SJSA1 (cell line): ENCODE data around the gene KRT83. TPM values are rescaled to one million over a fixed set of nuclear protein-coding genes. Genes with fewer than 3 reads are reported as not detected.

Experiments
- DNase-seq, 2 experiments: peaks; one replicate each; pipeline ENCODE4 v3.0.0-alpha.2; 2015 to 2020; ENCODE audit warnings: low spot score in 2 of 2, low read depth in 1 of 2
- H3K27ac ChIP-seq: fragments of 250-450 bp; sonication (Bioruptor Pico); 2 replicates; pipeline ENCODE4 v1.5.1; 2020; ENCODE audit warnings: mild to moderate bottlenecking, moderate library complexity
- H3K27me3 ChIP-seq: fragments of 250-450 bp; sonication (Bioruptor Pico); replicated peaks from 2 replicates; pipeline ENCODE4 v1.5.1; 2020; ENCODE audit warnings: mild to moderate bottlenecking, moderate library complexity
- H3K36me3 ChIP-seq: fragments of 250-450 bp; sonication (Bioruptor Pico); 2 replicates; pipeline ENCODE4 v1.5.1; 2020; ENCODE audit warnings: mild to moderate bottlenecking
- H3K4me1 ChIP-seq: fragments of 250-450 bp; sonication (Bioruptor Pico); replicated peaks from 2 replicates; pipeline ENCODE4 v1.6.1; 2021; ENCODE audit warnings: mild to moderate bottlenecking
- H3K4me3 ChIP-seq: fragments of 250-450 bp; sonication (Bioruptor Pico); 2 replicates; pipeline ENCODE4 v1.5.1; 2020; ENCODE audit warnings: mild to moderate bottlenecking
- H3K9me3 ChIP-seq: fragments of 250-450 bp; sonication (Bioruptor Pico); replicated peaks from 2 replicates; pipeline ENCODE4 v1.5.1; 2020; ENCODE audit warnings: mild to moderate bottlenecking
- total RNA-seq: library from RNA; depleted of rRNA; stranded (reverse); fragments of >200 nt; shearing (Covaris generic); gene quantifications from 2 replicates; pipeline ENCODE4 v1.2.3, GENCODE V29; 2014; rRNA removed

Gene KRT83
- not detected in 2 replicates for total RNA-seq

DNA sequence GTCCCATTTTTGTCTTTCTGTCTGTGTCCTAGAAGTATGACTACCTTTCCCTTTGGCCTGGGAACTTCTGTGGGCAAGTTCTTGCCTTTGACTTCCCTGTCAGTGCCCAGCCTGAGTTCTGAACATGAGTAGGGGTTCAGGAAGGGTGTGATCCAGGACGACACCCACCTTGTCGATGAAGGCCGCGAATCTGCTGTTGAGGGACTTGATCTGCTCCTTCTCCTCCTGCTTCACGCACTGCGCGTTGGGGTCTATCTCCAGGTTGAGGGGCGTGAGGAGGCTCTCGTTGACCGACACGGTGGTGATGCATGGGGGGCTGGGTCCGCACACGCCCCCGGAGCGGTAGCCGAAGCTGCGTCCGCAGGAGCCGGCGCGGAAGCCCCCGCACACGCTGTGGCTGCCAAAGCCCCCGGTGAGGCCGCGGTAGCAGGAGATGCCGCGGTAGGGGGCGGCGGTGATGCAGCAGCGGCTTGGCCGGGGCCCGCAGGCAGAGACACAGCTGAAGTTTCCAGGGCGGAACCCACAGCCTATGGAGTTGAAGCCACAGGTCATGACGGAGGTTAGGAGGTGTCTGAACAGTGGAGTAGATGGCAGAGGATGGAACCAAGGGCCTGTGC is at the start of gene KRT83:
TSS of gene KRT83 (minus strand) at position 615 of the 617 bp plus-strand sequence. CDS start at position 552, 63 bp downstream.
- H3K4me3 ChIP-seq: no peak within 1 kb of the TSS
- H3K9me3 ChIP-seq: no peaks in the 10 kb centered on the region
- DNase-seq: no peak
- no peaks in the 10 kb centered on the region for H3K27me3 ChIP-seq
- H3K4me1 ChIP-seq: no peaks in the 10 kb centered on the region
- H3K36me3 ChIP-seq: no peaks in the 10 kb centered on the region
- H3K27ac ChIP-seq: no peak within 1 kb of the TSS

DNA sequence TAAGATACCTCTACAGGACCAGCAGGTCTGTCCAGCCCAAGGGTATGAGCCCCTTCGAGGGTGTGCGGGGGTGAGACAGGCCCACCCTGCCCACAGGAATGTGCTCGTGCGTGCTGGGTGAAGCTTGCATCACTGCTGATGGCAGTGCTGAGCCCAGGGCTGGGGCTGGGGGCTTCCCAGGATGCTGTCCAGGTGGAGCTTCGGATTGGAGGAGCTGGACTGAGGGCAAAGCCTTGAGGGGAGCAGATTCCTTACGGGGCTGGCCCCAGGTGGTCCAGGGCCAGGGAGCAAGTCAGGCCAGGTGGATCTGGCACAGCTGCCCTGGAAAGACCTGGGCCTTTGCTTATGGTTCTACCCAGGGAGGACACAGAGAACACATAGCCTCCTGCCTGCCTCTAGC is 48.6 kb upstream of the KRT83 start:
- Histone ChIP-seq H3K4me3 (no peak overlapping the region), H3K9me3 (no peaks in the 10 kb centered on the region), H3K36me3 (no peaks in the 10 kb centered on the region), H3K27me3 (no peaks in the 10 kb centered on the region; the same call in 1 of the 2 replicates), H3K27ac (no peak overlapping the region), H3K4me1 (no peaks in the 10 kb centered on the region)
- no peak for DNase-seq

DNA sequence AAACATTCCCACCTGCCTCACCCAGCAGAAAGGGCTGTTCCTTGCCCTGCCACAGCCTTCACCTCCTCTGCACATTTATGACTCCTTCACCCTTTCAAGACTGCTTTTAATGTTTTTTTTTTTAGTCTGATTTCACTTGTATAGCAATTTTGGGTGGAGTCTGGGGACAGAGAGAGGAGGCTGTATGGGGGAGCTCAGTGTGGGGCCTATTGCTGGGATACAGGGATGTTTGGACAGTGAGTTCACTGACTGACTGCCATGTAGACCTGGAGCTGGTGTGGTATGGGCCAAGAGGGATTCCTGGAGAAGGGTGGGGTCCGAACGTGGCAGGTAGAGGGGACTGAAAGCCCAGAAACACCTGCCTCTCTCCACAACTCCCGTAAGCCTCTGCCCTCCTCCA is 48.0 kb upstream of the KRT83 start:
- no peaks in the 10 kb centered on the region; the same call in 1 of the 2 replicates for H3K27me3 ChIP-seq
- no peaks in the 10 kb centered on the region for H3K9me3 ChIP-seq
- no peak for DNase-seq
- no peaks in the 10 kb centered on the region for H3K36me3 ChIP-seq
- no peak overlapping the region for H3K27ac ChIP-seq
- no peak overlapping the region for H3K4me3 ChIP-seq
- no peaks in the 10 kb centered on the region for H3K4me1 ChIP-seq

DNA sequence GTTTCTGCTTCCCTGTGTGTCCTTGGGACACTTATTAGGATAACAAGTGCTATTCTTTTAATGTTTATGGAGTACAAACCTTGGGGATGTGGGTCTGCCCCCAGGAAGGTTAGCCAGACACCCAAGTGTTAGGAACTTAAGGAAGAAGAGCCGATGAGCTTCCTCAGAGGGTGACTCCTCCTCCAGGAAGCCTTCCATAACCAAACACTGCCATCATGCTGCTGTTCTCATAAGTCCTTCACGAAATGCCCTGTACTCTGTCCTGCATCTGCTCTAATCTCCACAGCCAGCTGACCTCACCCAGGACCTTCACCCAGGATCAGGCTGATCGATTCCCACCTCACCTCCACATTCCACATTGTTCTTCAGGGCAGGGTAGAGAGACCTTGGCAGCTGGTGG is 47.3 kb upstream of the KRT83 start:
- Histone ChIP-seq H3K4me1 (no peaks in the 10 kb centered on the region), H3K36me3 (no peaks in the 10 kb centered on the region), H3K4me3 (no peak overlapping the region), H3K9me3 (no peaks in the 10 kb centered on the region), H3K27ac (no peak overlapping the region), H3K27me3 (no peaks in the 10 kb centered on the region; the same call in 1 of the 2 replicates)
- DNase-seq: no peak

DNA sequence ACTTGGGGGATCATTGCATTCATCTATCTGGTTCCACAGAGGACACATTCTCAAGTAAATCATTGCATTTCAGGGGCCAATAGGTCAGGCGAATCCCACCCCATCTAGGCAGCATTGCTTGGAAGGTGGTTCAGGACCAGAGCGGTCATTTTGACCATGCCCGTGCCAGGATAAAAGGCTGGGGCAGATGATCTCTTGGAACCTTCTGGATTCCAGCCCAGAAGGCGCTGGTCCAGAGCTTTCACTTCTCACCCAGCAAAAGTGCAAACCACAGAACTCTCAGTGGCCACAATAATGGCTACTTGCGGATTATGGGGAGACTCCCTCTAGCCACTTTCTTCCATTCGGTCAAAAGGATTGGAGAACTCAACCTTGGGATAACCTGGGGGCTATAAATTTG is 46.7 kb upstream of the KRT83 start:
- H3K36me3 ChIP-seq: no peaks in the 10 kb centered on the region
- H3K4me1 ChIP-seq: no peaks in the 10 kb centered on the region
- H3K9me3 ChIP-seq: no peaks in the 10 kb centered on the region
- H3K27ac ChIP-seq: no peak overlapping the region
- DNase-seq: no peak
- H3K4me3 ChIP-seq: no peak overlapping the region
- no peaks in the 10 kb centered on the region; the same call in 1 of the 2 replicates for H3K27me3 ChIP-seq

DNA sequence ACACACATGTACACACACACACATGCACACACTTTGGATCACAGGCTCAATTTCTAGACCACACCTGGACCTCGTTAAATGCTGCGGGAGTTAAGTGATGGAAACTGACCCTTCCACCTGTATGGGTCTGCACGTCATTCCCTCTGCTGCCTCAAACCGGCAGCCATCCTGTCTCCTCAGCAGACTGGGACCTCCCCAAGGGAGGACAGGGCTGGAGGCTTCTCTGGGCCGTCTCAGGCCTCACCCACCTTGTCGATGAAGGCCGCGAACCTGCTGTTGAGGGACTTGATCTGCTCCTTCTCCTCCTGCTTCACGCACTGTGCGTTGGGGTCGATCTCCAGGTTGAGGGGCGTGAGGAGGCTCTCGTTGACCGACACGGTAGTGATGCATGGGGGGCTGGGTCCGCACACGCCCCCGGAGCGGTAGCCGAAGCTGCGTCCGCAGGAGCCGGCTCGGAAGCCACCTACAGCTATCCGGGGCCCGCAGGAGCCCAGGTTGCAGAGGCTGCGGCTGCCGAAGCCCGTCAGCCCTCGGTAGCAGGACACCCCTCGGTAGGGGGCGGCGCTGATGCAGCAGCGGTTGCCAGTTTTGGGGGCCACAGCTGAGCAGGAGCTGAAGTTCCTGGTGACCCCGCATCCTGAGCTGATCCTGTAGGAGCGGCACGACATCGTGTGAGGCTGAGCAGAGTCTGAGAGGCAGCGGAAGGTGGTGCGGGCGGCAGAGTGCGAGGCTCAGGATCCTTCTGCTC is 45.7 kb upstream of the KRT83 start, which contains the start of gene KRT85:
TSS of gene KRT85 (minus strand) at position 744 of the 748 bp plus-strand sequence. CDS start at position 668, 76 bp downstream.
- H3K4me1 ChIP-seq: no peaks in the 10 kb centered on the region
- DNase-seq: no peak
- no peaks in the 10 kb centered on the region for H3K9me3 ChIP-seq
- H3K36me3 ChIP-seq: no peaks in the 10 kb centered on the region
- H3K27me3 ChIP-seq: no peaks in the 10 kb centered on the region; the same call in 1 of the 2 replicates
- no peak within 1 kb of the TSS for H3K4me3 ChIP-seq
- no peak within 1 kb of the TSS for H3K27ac ChIP-seq

DNA sequence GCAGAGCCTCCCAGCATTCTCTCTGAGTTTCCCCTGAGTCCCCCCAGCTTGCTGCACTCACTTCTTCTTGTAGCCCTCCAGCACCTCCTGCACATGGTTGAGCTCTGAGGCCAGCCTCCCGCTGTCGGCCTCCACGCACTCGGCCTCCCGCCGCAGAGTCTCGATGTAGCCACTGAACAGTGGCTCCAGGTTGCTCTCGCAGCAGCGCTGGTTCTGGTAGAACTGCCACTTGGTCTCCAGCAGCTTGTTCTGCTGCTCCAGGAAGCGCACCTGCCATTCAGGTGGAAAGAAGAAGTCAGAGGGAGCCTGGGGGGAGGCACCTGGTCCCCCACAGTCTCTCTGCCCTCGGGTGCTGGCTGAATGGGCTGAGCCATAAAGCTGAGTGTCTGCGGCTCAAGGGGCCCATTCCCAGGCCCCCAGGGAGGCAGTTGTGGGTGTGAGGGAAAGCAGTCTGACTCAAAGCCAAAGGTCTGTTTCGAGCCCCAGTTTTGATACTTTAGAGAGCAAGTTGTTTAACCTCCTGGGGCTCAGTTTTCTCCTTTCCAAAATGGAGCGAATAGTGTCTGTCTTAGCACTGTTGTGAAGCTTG is 43.8 kb upstream of the KRT83 start:
- no peak overlapping the region for H3K4me3 ChIP-seq
- no peaks in the 10 kb centered on the region for H3K4me1 ChIP-seq
- H3K36me3 ChIP-seq: no peaks in the 10 kb centered on the region
- no peaks in the 10 kb centered on the region for H3K9me3 ChIP-seq
- H3K27me3 ChIP-seq: no peaks in the 10 kb centered on the region; the same call in 1 of the 2 replicates
- H3K27ac ChIP-seq: no peak overlapping the region
- no peak for DNase-seq

DNA sequence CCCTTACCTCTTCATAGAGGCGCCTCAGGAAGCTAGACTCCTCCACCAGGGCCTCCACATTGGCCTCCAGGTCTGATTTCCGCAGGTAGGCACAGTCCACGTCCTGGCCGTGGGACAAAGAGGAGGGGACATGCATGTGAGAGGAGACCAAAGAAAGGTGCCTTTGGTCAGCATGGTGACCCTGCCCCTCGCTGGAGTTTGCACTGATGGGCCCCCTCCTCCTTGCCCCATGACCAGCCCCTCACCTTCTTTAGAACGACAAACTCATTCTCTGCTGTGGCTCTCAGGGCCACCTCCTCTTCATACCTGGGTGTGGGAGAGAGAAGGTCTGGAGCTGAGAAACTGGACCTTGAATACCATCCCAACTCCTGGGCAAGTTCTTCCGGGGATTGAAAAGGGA is 42.9 kb upstream of the KRT83 start:
- Histone ChIP-seq H3K27ac (no peak overlapping the region), H3K4me1 (no peaks in the 10 kb centered on the region), H3K4me3 (no peak overlapping the region), H3K27me3 (no peaks in the 10 kb centered on the region; the same call in 1 of the 2 replicates), H3K36me3 (no peaks in the 10 kb centered on the region), H3K9me3 (no peaks in the 10 kb centered on the region)
- DNase-seq: no peak

DNA sequence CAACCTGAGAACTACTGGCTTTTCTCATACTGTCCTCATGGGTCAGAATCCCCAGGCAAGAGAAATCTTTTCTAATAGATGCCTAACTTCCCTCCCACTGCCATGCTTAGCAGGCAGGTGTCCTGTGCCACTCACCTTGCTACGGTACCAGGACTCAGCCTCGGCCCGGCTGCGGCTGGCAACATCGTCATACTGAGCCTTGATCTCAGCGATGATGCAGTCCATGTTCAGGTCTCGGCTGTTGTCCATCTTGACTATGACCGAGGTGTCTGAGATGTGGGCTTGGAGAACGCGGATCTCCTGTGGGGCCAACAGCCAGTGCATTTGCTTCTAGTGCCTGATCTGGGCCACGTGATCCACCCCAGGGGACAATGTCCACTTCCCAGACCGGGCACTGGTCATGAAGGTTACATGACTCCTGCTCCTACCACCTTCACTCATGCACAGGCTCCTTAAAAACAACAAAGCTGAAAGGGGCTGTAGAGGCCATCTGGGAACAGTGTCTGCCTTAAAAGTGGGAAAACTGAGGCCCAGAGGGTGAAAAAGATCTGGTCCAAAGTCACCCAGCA is 42.0 kb upstream of the KRT83 start:
- Histone ChIP-seq H3K27me3 (no peaks in the 10 kb centered on the region; the same call in 1 of the 2 replicates), H3K4me1 (no peaks in the 10 kb centered on the region), H3K4me3 (no peak overlapping the region), H3K9me3 (no peaks in the 10 kb centered on the region), H3K27ac (no peak overlapping the region), H3K36me3 (no peaks in the 10 kb centered on the region)
- DNase-seq: no peak

DNA sequence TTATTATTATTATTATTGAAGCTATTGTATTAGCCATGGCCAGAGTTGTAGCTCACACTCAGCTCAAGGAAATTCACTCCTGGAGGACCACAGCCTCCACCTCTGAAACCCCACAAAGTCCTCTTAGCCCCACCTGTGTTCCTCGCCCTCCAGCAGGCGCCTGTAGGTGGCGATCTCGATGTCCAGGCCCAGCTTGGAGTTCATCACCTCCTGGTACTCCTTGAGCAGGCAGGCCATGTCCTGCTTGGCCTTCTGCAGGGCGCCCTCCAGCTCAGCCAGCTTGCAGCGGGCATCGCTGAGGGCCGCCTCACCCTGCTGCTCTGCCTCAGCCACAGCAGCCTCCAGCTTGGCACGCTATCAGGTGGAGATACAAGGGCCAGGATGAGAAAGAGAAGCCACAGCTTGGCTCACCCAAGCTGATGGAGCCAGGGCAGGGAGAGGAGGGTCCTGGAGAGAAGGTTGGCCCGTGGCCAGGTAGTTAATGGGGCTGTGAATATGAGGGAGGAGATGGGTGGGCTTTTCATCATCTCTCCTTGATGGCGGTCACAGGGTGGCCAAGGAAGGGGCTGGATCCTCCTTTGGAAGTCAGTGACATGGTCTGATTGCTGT is 41.0 kb upstream of the KRT83 start:
- Histone ChIP-seq H3K4me3 (no peak overlapping the region), H3K9me3 (no peaks in the 10 kb centered on the region), H3K27me3 (no peaks in the 10 kb centered on the region; the same call in 1 of the 2 replicates), H3K27ac (no peak overlapping the region), H3K36me3 (no peaks in the 10 kb centered on the region), H3K4me1 (no peaks in the 10 kb centered on the region)
- DNase-seq: no peak

DNA sequence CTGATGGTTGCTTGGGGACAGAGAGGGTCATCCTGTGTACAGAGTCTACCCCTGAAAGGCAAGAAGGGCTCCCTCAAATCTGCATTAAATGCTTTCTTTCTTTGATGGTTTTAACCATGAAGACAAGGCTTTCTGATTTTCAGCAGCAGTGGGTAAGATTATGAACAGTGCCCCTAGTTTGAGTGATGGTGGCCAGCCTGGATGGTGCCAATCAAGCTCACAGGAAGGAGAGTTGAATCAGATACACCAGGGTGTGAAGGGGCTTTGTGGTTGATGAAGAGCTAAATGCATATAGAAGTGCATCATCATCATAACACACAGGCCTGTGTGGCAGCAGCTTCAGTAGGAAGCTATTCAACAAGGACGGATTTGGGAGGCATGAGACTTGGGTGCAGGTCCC is 40.4 kb upstream of the KRT83 start:
- Histone ChIP-seq H3K4me1 (no peaks in the 10 kb centered on the region), H3K9me3 (no peaks in the 10 kb centered on the region), H3K27me3 (no peaks in the 10 kb centered on the region; the same call in 1 of the 2 replicates)

DNA sequence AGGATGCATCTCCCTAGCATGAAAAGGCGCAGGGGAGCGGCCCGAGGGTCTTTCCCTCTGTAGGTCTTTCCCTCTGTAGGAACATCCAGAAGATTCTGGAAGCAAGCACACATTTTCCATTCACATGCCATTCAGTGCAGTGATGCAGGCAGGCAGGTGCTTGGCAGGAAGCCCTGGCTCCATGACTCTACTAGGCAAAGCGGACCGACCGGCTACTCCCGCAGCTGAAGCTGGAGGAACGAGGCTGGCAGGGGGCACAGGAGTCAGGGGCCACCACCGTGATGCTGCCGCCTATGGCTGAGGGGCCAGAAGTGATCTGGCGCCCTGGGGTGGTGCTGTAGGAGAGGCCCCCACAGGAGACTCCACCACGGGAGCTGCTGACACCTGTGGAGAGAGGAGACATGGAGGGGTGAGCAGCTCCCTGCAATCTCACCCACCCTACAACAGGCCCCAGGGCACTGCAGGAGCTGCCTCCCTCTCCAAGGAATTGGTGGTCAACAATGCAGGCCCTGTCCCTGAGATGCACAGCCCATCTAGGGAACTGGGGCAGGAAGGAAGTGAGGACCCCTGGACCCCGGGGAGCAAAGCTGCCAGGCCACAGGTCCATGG is 39.6 kb upstream of the KRT83 start:
- Histone ChIP-seq H3K36me3 (no peaks in the 10 kb centered on the region), H3K9me3 (no peaks in the 10 kb centered on the region), H3K27me3 (no peaks in the 10 kb centered on the region; the same call in 1 of the 2 replicates), H3K4me3 (no peak overlapping the region), H3K4me1 (no peaks in the 10 kb centered on the region), H3K27ac (no peak overlapping the region)
- no peak for DNase-seq

More for the DNA sequence above, 40.4 kb upstream of the KRT83 start:
- Histone ChIP-seq H3K4me3 (no peak overlapping the region), H3K36me3 (no peaks in the 10 kb centered on the region), H3K27ac (no peak overlapping the region)
- DNase-seq: no peak

DNA sequence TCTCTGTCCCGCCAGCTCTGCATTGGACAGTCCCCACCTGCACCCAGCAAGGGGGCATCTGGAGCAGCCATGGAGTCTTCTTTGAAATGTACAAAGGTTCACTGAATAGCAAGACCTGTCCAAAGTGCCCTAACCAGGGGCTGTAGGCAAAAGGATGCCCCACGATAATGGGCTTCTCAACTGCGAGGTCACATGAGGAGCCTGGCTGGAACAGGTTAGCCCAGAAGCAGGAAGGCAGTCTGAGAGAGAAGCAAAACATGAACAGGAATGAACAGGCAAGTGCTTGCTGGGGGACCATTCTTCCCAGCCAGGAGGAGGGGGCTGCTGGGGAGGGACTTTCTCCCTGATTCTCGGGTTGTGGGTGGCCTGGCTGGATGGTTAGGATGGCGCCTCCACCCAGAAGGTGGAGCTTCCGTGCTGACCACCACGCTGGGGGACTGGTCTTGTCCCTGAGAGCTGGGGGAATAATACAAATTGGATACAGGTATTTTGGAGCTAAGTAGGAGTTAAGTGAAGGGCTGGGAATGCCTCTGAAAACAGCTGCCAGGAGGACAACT is 39.0 kb upstream of the KRT83 start:
- Histone ChIP-seq H3K4me1 (no peaks in the 10 kb centered on the region), H3K9me3 (no peaks in the 10 kb centered on the region), H3K27ac (no peak overlapping the region), H3K36me3 (no peaks in the 10 kb centered on the region), H3K4me3 (no peak overlapping the region), H3K27me3 (no peaks in the 10 kb centered on the region; the same call in 1 of the 2 replicates)
- no peak for DNase-seq
